Measurements from ENCODE around the gene SMARCC2. TPM values are rescaled to one million over a fixed set of nuclear protein-coding genes. Genes with fewer than 3 reads are reported as not detected.

The SMARCC2 gene
- total RNA-seq, 1 donor from 2014 or later: 136 TPM

GRCh38 chr12:56224102-56224701 lies 34.9 kb upstream of the SMARCC2 start, which contains the start of gene NABP2:
NABP2 (plus strand) TSS chr12:56224342; CDS start chr12:56224857, 515 bp downstream.
- POLR2A ChIA-PET: no interaction called here
- H3K27ac Mint-ChIP-seq: peak within 1 kb of the TSS; percentile 98
- intact Hi-C loops (cut with micrococcal nuclease): loop anchor here (1.0 to 5.0 kb wide), 10 partner anchors 18 to 486 kb away; partner anchors contain the start of genes ANKRD52, MYL6B, PYM1 and RAB5B
- DNase-seq (peak; percentile 88), ATAC-seq (ENCODE audit: low read depth) (peak; percentile 72)
- CTCF ChIA-PET: interaction anchor here (4.0 kb wide), 1 partner anchor 104 kb away, joined by 34 read pairs; the partner anchor contains the start of gene ZC3H10
- no peaks in the 10 kb centered on the region for H3K27me3 Mint-ChIP-seq
- peak within 1 kb of the TSS; percentile 99 for H3K4me3 Mint-ChIP-seq
- H3K4me1 Mint-ChIP-seq: peaks cover 48% of the 10 kb centered on the region
- H3K9me3 Mint-ChIP-seq: no peaks in the 10 kb centered on the region
- TF ChIP-seq CTCF (IDR thresholded peaks at IDR 0.05): peak; percentile 67
- H3K36me3 Mint-ChIP-seq (ENCODE audit: low read depth): peaks cover 27% of the 10 kb centered on the region

- H3K4me1 Mint-ChIP-seq: peaks cover 48% of the 10 kb centered on the region
- peaks cover 24% of the 10 kb centered on the region for H3K36me3 Mint-ChIP-seq (ENCODE audit: low read depth)
- CTCF ChIA-PET: interaction anchor here (1.3 to 4.0 kb wide), 5 partner anchors 18 to 241 kb away, joined by 5 to 52 read pairs (median 34); partner anchors contain the start of genes SMARCC2 and ZC3H10
- POLR2A ChIA-PET: interaction anchor here (0.7 to 4.0 kb wide), 3 partner anchors 11 to 484 kb away, joined by 4 to 111 read pairs (median 25); no protein-coding TSS in a partner anchor
- no peak for TF ChIP-seq CTCF (IDR thresholded peaks at IDR 0.05)
- H3K27ac Mint-ChIP-seq: peak overlapping the region; percentile 98
- no peak for DNase-seq
- no peaks in the 10 kb centered on the region for H3K27me3 Mint-ChIP-seq
- ATAC-seq (ENCODE audit: low read depth): no peak
- no peaks in the 10 kb centered on the region for H3K9me3 Mint-ChIP-seq
- H3K4me3 Mint-ChIP-seq: peak overlapping the region; percentile 99
- intact Hi-C loops (cut with micrococcal nuclease): loop anchor here (1.0 to 5.0 kb wide), 10 partner anchors 17 to 485 kb away; partner anchors contain the start of genes ANKRD52, MYL6B, PYM1 and RAB5B
Measured at GRCh38 chr12:56223571-56224101, 34.4 kb upstream of the SMARCC2 start.

- no peak for DNase-seq
- peaks cover 24% of the 10 kb centered on the region for H3K36me3 Mint-ChIP-seq (ENCODE audit: low read depth)
- POLR2A ChIA-PET: interaction anchor here (0.6 to 4.0 kb wide), 27 partner anchors 10 to 1723 kb away, joined by 3 to 111 read pairs (median 7); partner anchors contain the start of genes ANKRD52, CNPY2, COQ10A and ESYT1
- H3K27ac Mint-ChIP-seq: peak overlapping the region; percentile 98
- TF ChIP-seq CTCF (IDR thresholded peaks at IDR 0.05): no peak
- peak overlapping the region; percentile 99 for H3K4me3 Mint-ChIP-seq
- peaks cover 48% of the 10 kb centered on the region for H3K4me1 Mint-ChIP-seq
- no peaks in the 10 kb centered on the region for H3K27me3 Mint-ChIP-seq
- no peak for ATAC-seq (ENCODE audit: low read depth)
- CTCF ChIA-PET: interaction anchor here (1.0 to 4.0 kb wide), 13 partner anchors 13 to 484 kb away, joined by 3 to 52 read pairs (median 6); partner anchors contain the start of genes ANKRD52, ESYT1, GLS2 and PA2G4
- H3K9me3 Mint-ChIP-seq: no peaks in the 10 kb centered on the region
- intact Hi-C loops (cut with micrococcal nuclease): loop anchor here (5.0 kb wide), 2 partner anchors 250 to 295 kb away; partner anchors contain the start of genes PYM1 and RAB5B
Measured at GRCh38 chr12:56222531-56222895, 33.2 kb upstream of the SMARCC2 start.

GRCh38 chr12:56221757-56222530 lies 32.7 kb upstream of the SMARCC2 start, which contains the start of gene RNF41:
RNF41 (minus strand) TSS chr12:56221922; CDS start chr12:56214047, 7,875 bp downstream.
- CTCF ChIA-PET: interaction anchor here (0.6 to 4.0 kb wide), 15 partner anchors 13 to 484 kb away, joined by 3 to 52 read pairs (median 6); partner anchors contain the start of genes ANKRD52, ESYT1, GLS2 and PA2G4
- POLR2A ChIA-PET: interaction anchor here (0.5 to 4.0 kb wide), 49 partner anchors 10 to 1724 kb away, joined by 3 to 111 read pairs (median 5); partner anchors contain the start of genes ANKRD52, ATP5F1B, BLOC1S1 and CD63
- TF ChIP-seq CTCF (IDR thresholded peaks at IDR 0.05): no peak
- Mint-ChIP-seq H3K4me1 (peaks cover 49% of the 10 kb centered on the region), H3K9me3 (no peaks in the 10 kb centered on the region), H3K27me3 (no peaks in the 10 kb centered on the region), H3K4me3 (peak within 1 kb of the TSS; percentile 99), H3K27ac (peak within 1 kb of the TSS; percentile 98), H3K36me3 (ENCODE audit: low read depth) (peaks cover 23% of the 10 kb centered on the region)
- ATAC-seq (ENCODE audit: low read depth) (peak; percentile 77), DNase-seq (peak; percentile 93)
- intact Hi-C loops (cut with micrococcal nuclease): loop anchor here (1.0 to 5.0 kb wide), 8 partner anchors 45 to 1299 kb away; partner anchors contain the start of genes COQ10A, CS, DDIT3 and MYL6
